ENCODE results near the gene UBALD1.

DNA sequence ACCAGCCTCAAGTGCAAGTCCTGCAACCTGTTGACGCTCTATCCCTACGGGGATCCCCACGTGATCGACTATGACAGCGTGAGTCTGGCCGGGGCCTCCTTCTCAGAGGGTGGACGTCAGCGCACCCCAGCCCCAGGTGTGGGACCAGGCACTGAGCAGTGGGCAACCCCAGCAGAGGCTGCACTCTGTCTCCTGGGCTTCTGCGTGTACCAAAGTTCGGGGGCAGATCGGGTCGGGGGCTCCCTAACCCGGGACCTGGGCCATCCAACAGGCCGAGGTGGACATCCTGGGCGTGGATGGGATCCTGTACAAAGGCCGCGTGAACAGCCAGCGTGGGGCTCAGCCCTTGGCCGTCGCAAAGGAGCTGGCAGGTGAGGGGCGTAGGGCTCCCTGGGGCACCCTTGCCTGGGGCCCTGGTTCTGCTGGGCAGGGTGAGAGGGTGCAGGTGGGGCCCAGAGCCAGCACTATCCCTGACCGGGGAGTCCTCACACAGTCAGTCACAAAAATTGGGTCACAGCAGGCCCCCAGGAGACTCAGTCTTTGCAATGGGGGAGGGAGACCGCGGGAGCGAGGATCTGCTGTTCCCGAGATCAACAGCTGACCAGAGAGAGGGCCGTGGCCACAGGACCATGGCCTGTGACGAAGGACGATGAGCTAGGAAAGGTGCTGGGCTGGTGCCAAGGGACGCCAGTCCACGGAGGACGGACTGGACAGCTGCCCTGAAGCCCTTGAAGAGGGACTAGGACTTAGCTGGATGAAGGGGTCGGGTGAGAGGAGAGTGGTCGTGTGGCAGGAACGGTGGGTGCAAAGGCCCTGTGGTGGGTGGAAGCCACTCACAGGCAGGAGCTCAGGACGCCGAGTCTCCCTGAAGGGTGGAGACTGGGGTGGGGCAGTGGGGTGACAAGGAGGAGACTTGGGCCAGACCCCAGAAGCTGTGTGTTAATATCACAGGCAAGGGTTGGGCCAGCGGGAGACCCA lies 20.0 kb downstream of the UBALD1 start:
- TF ChIP-seq, protein P1, sequence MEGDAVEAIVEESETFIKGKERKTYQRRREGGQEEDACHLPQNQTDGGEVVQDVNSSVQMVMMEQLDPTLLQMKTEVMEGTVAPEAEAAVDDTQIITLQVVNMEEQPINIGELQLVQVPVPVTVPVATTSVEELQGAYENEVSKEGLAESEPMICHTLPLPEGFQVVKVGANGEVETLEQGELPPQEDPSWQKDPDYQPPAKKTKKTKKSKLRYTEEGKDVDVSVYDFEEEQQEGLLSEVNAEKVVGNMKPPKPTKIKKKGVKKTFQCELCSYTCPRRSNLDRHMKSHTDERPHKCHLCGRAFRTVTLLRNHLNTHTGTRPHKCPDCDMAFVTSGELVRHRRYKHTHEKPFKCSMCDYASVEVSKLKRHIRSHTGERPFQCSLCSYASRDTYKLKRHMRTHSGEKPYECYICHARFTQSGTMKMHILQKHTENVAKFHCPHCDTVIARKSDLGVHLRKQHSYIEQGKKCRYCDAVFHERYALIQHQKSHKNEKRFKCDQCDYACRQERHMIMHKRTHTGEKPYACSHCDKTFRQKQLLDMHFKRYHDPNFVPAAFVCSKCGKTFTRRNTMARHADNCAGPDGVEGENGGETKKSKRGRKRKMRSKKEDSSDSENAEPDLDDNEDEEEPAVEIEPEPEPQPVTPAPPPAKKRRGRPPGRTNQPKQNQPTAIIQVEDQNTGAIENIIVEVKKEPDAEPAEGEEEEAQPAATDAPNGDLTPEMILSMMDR (IDR thresholded peaks at IDR 0.05) = no peak
- TF ChIP-seq POLR2AphosphoS5 (IDR thresholded peaks at IDR 0.05; ENCODE audit: low read depth, low read length) = no peak
- TF ChIP-seq SIN3A (IDR thresholded peaks at IDR 0.05; ENCODE audit: borderline replicate concordance, insufficient read depth, low read depth, low read length) = no peak
- TF ChIP-seq, protein P2, sequence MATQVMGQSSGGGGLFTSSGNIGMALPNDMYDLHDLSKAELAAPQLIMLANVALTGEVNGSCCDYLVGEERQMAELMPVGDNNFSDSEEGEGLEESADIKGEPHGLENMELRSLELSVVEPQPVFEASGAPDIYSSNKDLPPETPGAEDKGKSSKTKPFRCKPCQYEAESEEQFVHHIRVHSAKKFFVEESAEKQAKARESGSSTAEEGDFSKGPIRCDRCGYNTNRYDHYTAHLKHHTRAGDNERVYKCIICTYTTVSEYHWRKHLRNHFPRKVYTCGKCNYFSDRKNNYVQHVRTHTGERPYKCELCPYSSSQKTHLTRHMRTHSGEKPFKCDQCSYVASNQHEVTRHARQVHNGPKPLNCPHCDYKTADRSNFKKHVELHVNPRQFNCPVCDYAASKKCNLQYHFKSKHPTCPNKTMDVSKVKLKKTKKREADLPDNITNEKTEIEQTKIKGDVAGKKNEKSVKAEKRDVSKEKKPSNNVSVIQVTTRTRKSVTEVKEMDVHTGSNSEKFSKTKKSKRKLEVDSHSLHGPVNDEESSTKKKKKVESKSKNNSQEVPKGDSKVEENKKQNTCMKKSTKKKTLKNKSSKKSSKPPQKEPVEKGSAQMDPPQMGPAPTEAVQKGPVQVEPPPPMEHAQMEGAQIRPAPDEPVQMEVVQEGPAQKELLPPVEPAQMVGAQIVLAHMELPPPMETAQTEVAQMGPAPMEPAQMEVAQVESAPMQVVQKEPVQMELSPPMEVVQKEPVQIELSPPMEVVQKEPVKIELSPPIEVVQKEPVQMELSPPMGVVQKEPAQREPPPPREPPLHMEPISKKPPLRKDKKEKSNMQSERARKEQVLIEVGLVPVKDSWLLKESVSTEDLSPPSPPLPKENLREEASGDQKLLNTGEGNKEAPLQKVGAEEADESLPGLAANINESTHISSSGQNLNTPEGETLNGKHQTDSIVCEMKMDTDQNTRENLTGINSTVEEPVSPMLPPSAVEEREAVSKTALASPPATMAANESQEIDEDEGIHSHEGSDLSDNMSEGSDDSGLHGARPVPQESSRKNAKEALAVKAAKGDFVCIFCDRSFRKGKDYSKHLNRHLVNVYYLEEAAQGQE (IDR thresholded peaks at IDR 0.05; ENCODE audit: insufficient read depth in 1 of 2, low read depth in 2 of 2, low read length in 1 of 2) = no peak
- no peak for TF ChIP-seq TCF7L2 (IDR thresholded peaks at IDR 0.05; ENCODE audit: low read depth, low read length)

All from Panc1 (cell line).